Ishikawa (cell line): ENCODE measurements around the gene GARIN5A.

Experiments
- CEBPB ChIP-seq: IDR thresholded peaks from 2 replicates; pipeline ENCODE4 v1.6.1; 2012
- NFIC ChIP-seq: IDR thresholded peaks from 2 replicates; pipeline ENCODE4 v1.6.1; 2012
- RAD21 ChIP-seq: IDR thresholded peaks from 2 replicates; pipeline ENCODE4 v1.6.1; 2012; ENCODE audit warnings: low read depth
- REST ChIP-seq: IDR thresholded peaks from 2 replicates; pipeline ENCODE4 v1.6.1; 2012; ENCODE audit warnings: low read depth, mild to moderate bottlenecking
- ZBTB7A ChIP-seq: IDR thresholded peaks from 2 replicates; pipeline ENCODE4 v1.6.1; 2012; ENCODE audit warnings: low read depth

- no peak for TF ChIP-seq REST
- TF ChIP-seq NFIC = no peak
- no peak for TF ChIP-seq RAD21
- TF ChIP-seq ZBTB7A = no peak
- TF ChIP-seq CEBPB = no peak
Observed at GRCh38 chr19:50444059-50444458, 32.6 kb downstream of the GARIN5A start.
